Panc1 (cell line): Measurements from ENCODE around the gene WIF1. TPM values are rescaled to one million over a fixed set of nuclear protein-coding genes. Genes with fewer than 3 reads are reported as not detected.

ENCODE experiments used
- ATAC-seq: fragments of 200-7000 bp; cut with Tn5 transposase; 2 replicates; pipeline ENCODE4 v1.9.1; 2020; ENCODE audit warnings: mild to moderate bottlenecking, moderate library complexity
- BruUV-seq: library from RNA; stranded (reverse); fragments of 400-500 nt; replicated peaks from 2 replicates; lab custom pipeline; 2021; lab: Mats Ljungman, UMichigan
- CTCF ChIA-PET: fragments of 300-600 bp; sonication (Branson Sonifier 250); formaldehyde crosslinking; loops from one replicate; lab custom pipeline; 2022; ENCODE audit warnings: antibody characterized with exemption; lab: Charles Lee
- POLR2A ChIA-PET: fragments of 300-600 bp; sonication (Branson Sonifier 250); formaldehyde crosslinking; loops from one replicate; lab custom pipeline; 2022; ENCODE audit warnings: antibody characterized with exemption; lab: Charles Lee
- DNase-seq: peaks from one replicate; pipeline ENCODE4 v3.0.0-alpha.2; 2010; ENCODE audit warnings: low read depth, low spot score
- H3K27ac ChIP-seq: 2 replicates; pipeline ENCODE4 v1.5.1; 2011; ENCODE audit warnings: mild to moderate bottlenecking, low read length, inconsistent platforms
- H3K27me3 ChIP-seq: fragments of 200-500 bp; sonication (Bioruptor generic); 2 replicates; pipeline ENCODE4 v1.6.0; 2014; ENCODE audit warnings: low read length, inconsistent platforms; ENCODE audit not compliant: control insufficient read depth, insufficient read depth
- H3K36me3 ChIP-seq: fragments of 200-500 bp; sonication (Bioruptor generic); 2 replicates; pipeline ENCODE4 v1.5.1; 2014; ENCODE audit warnings: inconsistent platforms, mild to moderate bottlenecking, low read length, moderate library complexity; ENCODE audit not compliant: control insufficient read depth, insufficient read depth
- H3K4me1 ChIP-seq: 2 replicates; pipeline ENCODE4 v1.5.1; 2011; ENCODE audit warnings: inconsistent platforms, mild to moderate bottlenecking, low read length, moderate library complexity; ENCODE audit not compliant: control insufficient read depth, insufficient read depth
- H3K4me3 ChIP-seq, 2 experiments: 2 replicates each; pipeline ENCODE4 v1.5.1; 2011 to 2012; ENCODE audit warnings: low read depth in 2 of 2, low read length in 2 of 2, mild to moderate bottlenecking in 2 of 2, inconsistent platforms in 1 of 2, moderate library complexity in 1 of 2
- H3K9me3 ChIP-seq: fragments of 200-500 bp; sonication (Bioruptor generic); 2 replicates; pipeline ENCODE4 v1.5.1; 2014; ENCODE audit warnings: low read depth, mild to moderate bottlenecking, inconsistent platforms, low read length, moderate library complexity; ENCODE audit not compliant: control insufficient read depth, insufficient read depth
- POLR2AphosphoS5 ChIP-seq: IDR thresholded peaks from 2 replicates; pipeline ENCODE4 v1.6.1; 2012; ENCODE audit warnings: mild to moderate bottlenecking, low read depth, low read length, moderate library complexity
- SIN3A ChIP-seq: IDR thresholded peaks from 2 replicates; pipeline ENCODE4 v1.6.1; 2012; ENCODE audit warnings: low read depth, mild to moderate bottlenecking, low read length, moderate library complexity, borderline replicate concordance; ENCODE audit not compliant: insufficient read depth
- TCF7L2 ChIP-seq: IDR thresholded peaks from 2 replicates; pipeline ENCODE4 v1.6.1; 2011; ENCODE audit warnings: mild to moderate bottlenecking, low read depth, low read length, inconsistent platforms
- in situ Hi-C: cut with HindIII; loops from 2 replicates; pipeline ENCODE4 v1.10.0; 2016; ENCODE audit warnings: low sequenced_read_pairs, low pct_unique_long_range_greater_than_20kb
- intact Hi-C: fragments of 100-400 bp; cut with micrococcal nuclease; formaldehyde crosslinking; loops from one replicate; pipeline ENCODE4 v1.10.0; 2022; ENCODE audit not compliant: unreplicated experiment
- total RNA-seq: library from RNA; stranded (reverse); gene quantifications from one replicate; pipeline ENCODE4 v1.2.1, GENCODE V29; 2021; ENCODE audit not compliant: unreplicated experiment
- TF ChIP-seq, protein P1 (sequence below), 2 experiments: IDR thresholded peaks; 2 replicates each; pipeline ENCODE4 v1.6.1; 2011 to 2012; ENCODE audit warnings: low read depth in 2 of 2, control low read depth in 1 of 2, low read length in 1 of 2, mild to moderate bottlenecking in 1 of 2, moderate library complexity in 1 of 2; ENCODE audit not compliant: insufficient read depth in 1 of 2
- TF ChIP-seq, protein P2 (sequence below): fragments of 450-650 bp; IDR thresholded peaks from 2 replicates; pipeline ENCODE4 v1.5.1; 2017; ENCODE audit warnings: mild to moderate bottlenecking

WIF1 gene
- total RNA-seq, 1 experiment from 2014 or later = not detected

DNA sequence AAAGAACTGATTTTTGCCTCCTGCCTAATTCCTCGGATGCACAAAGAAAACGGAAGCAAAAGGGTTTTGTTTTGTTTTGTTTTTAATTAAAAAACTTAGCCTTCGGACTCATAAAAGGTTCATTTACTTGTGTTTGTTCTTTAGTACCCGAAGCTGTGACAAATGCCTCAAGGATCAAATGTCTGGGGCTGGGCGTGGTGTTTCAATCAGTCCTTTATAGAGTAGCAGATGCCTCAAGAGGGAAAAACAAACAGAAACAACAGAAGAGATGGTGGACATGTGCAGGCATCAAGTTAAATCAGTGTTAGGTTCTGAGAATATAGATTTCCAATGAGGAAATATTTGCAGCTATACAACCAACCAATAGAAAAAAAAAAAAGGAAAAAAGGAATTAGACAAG lies 1.6 kb upstream of the WIF1 start:
- TF ChIP-seq POLR2AphosphoS5 (no peak), SIN3A (no peak), TCF7L2 (no peak)
- TF ChIP-seq, protein P1, sequence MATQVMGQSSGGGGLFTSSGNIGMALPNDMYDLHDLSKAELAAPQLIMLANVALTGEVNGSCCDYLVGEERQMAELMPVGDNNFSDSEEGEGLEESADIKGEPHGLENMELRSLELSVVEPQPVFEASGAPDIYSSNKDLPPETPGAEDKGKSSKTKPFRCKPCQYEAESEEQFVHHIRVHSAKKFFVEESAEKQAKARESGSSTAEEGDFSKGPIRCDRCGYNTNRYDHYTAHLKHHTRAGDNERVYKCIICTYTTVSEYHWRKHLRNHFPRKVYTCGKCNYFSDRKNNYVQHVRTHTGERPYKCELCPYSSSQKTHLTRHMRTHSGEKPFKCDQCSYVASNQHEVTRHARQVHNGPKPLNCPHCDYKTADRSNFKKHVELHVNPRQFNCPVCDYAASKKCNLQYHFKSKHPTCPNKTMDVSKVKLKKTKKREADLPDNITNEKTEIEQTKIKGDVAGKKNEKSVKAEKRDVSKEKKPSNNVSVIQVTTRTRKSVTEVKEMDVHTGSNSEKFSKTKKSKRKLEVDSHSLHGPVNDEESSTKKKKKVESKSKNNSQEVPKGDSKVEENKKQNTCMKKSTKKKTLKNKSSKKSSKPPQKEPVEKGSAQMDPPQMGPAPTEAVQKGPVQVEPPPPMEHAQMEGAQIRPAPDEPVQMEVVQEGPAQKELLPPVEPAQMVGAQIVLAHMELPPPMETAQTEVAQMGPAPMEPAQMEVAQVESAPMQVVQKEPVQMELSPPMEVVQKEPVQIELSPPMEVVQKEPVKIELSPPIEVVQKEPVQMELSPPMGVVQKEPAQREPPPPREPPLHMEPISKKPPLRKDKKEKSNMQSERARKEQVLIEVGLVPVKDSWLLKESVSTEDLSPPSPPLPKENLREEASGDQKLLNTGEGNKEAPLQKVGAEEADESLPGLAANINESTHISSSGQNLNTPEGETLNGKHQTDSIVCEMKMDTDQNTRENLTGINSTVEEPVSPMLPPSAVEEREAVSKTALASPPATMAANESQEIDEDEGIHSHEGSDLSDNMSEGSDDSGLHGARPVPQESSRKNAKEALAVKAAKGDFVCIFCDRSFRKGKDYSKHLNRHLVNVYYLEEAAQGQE (IDR thresholded peaks at IDR 0.05; ENCODE audit: insufficient read depth in 1 of 2, low read depth in 2 of 2, low read length in 1 of 2) = no peak
- TF ChIP-seq, protein P2, sequence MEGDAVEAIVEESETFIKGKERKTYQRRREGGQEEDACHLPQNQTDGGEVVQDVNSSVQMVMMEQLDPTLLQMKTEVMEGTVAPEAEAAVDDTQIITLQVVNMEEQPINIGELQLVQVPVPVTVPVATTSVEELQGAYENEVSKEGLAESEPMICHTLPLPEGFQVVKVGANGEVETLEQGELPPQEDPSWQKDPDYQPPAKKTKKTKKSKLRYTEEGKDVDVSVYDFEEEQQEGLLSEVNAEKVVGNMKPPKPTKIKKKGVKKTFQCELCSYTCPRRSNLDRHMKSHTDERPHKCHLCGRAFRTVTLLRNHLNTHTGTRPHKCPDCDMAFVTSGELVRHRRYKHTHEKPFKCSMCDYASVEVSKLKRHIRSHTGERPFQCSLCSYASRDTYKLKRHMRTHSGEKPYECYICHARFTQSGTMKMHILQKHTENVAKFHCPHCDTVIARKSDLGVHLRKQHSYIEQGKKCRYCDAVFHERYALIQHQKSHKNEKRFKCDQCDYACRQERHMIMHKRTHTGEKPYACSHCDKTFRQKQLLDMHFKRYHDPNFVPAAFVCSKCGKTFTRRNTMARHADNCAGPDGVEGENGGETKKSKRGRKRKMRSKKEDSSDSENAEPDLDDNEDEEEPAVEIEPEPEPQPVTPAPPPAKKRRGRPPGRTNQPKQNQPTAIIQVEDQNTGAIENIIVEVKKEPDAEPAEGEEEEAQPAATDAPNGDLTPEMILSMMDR = no peak
- BruUV-seq = no TSS peak
- ChIA-PET CTCF (interaction anchor here (0.6 to 1.0 kb wide), 3 partner anchors 10 to 231 kb away, joined by 3 to 6 read pairs (median 3); no protein-coding TSS in a partner anchor), POLR2A (no interaction called here)
- Histone ChIP-seq H3K27me3 (peaks cover 53% of the 10 kb centered on the region), H3K4me1 (no peaks in the 10 kb centered on the region), H3K27ac (no peak overlapping the region), H3K4me3 (no peak overlapping the region), H3K36me3 (no peaks in the 10 kb centered on the region; the same call in 1 of the 2 replicates), H3K9me3 (no peaks in the 10 kb centered on the region)
- ATAC-seq (no peak), DNase-seq (no peak)
- intact Hi-C loops (loop anchor here (1.0 to 2.0 kb wide), 2 partner anchors 232 to 320 kb away; no protein-coding TSS in a partner anchor), in situ Hi-C loops (no loop called here)

DNA sequence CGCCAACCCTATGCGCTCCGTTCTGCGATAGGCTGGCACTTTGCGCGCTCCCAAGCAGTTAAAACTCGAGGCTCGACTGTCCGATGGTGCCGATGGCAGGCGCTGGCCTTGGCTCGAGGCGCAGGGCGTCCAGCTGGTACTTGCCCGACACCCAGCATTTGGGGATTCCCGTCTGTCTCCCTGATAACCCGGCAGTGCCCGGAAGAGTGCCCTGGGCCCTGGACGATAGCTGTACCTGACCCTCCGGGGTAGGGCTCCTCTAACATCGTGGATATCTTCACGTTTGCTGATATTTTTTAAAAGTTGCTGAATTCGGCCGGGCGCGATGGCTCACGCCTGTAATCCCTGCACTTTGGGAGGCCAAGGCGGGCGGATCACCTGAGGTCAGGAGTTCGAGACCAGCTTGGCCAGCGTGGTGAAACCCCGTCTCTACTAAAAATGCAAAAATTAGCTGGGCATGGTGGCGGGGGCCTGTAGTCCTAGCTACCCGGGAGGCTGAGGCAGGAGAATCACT lies 908 bp upstream of the WIF1 start:
- no peak for ATAC-seq
- no peak overlapping the region for H3K27ac ChIP-seq
- DNase-seq = no peak
- ChIA-PET CTCF (no interaction called here), POLR2A (no interaction called here)
- BruUV-seq = no TSS peak
- TF ChIP-seq, protein P2 = no peak
- TF ChIP-seq SIN3A = no peak
- TF ChIP-seq POLR2AphosphoS5 = no peak
- no peak for TF ChIP-seq TCF7L2
- TF ChIP-seq, protein P1 (IDR thresholded peaks at IDR 0.05; ENCODE audit: insufficient read depth in 1 of 2, low read depth in 2 of 2, low read length in 1 of 2) = no peak
- in situ Hi-C loops (no loop called here), intact Hi-C loops (loop anchor here (2.0 kb wide), 1 partner anchor 231 kb away; no protein-coding TSS in a partner anchor)
- H3K27me3 ChIP-seq = peaks cover 56% of the 10 kb centered on the region
- no peak overlapping the region for H3K4me3 ChIP-seq
- no peaks in the 10 kb centered on the region for H3K4me1 ChIP-seq
- H3K36me3 ChIP-seq = no peaks in the 10 kb centered on the region; the same call in 1 of the 2 replicates
- H3K9me3 ChIP-seq = no peaks in the 10 kb centered on the region
